SK-N-SH treated with all-trans-retinoic acid at 6 μM for 48 hours (cell line): ENCODE measurements around the gene MATCAP1.

Experiments used
- ESRRG ChIP-seq: fragments of 250-450 bp; sonication (Bioruptor Pico); IDR thresholded peaks from 2 replicates; pipeline ENCODE4 v1.6.1; 2021; ENCODE audit warnings: mild to moderate bottlenecking
- ISL1 ChIP-seq: fragments of 250-450 bp; sonication (Bioruptor Pico); IDR thresholded peaks from 2 replicates; pipeline ENCODE4 v2.1.2; 2022; ENCODE audit warnings: mild to moderate bottlenecking, moderate library complexity
- OSR1 ChIP-seq: fragments of 250-450 bp; sonication (Bioruptor Pico); IDR thresholded peaks from 2 replicates; pipeline ENCODE4 v1.8.0; 2022; ENCODE audit warnings: moderate library complexity, mild to moderate bottlenecking, inconsistent platforms
- RARB ChIP-seq: fragments of 250-450 bp; sonication (Bioruptor Pico); IDR thresholded peaks from 2 replicates; pipeline ENCODE4 v1.8.0; 2021; ENCODE audit warnings: mild to moderate bottlenecking, moderate library complexity
- ZFP3 ChIP-seq: fragments of 250-450 bp; sonication (Bioruptor Pico); IDR thresholded peaks from 2 replicates; pipeline ENCODE4 v1.5.0; 2020; ENCODE audit warnings: mild to moderate bottlenecking, moderate library complexity
- TF ChIP-seq, protein P1 (sequence below): fragments of 250-450 bp; sonication (Bioruptor Pico); IDR thresholded peaks from 2 replicates; pipeline ENCODE4 v1.8.0; 2021; ENCODE audit warnings: low read depth, mild to moderate bottlenecking, moderate library complexity, borderline replicate concordance

DNA sequence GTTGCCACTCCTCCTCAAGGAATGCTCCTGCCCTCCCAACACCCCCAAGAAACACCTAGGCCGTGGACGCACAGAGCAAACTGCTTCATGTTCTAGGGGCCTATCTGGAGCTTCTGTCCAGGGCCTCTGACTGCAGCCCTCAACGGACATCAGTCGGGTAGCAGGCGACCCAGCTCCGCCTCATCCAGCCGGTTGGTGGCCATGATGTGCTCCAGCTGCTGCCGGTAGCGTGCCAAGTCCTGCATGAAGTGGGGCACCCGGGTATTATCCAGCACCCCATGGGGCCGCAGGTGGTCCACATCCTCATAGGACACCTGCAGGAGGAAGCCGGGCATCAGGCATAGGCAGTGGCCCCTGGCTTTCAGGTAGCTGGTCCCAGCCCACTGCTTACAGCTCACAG lies 7.1 kb downstream of the MATCAP1 start:
- TF ChIP-seq, protein P1, sequence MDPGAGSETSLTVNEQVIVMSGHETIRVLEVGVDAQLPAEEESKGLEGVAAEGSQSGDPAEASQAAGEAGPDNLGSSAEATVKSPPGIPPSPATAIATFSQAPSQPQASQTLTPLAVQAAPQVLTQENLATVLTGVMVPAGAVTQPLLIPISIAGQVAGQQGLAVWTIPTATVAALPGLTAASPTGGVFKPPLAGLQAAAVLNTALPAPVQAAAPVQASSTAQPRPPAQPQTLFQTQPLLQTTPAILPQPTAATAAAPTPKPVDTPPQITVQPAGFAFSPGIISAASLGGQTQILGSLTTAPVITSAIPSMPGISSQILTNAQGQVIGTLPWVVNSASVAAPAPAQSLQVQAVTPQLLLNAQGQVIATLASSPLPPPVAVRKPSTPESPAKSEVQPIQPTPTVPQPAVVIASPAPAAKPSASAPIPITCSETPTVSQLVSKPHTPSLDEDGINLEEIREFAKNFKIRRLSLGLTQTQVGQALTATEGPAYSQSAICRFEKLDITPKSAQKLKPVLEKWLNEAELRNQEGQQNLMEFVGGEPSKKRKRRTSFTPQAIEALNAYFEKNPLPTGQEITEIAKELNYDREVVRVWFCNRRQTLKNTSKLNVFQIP (CRISPR knock-in tag), result no peak
- no peak for TF ChIP-seq ISL1 (CRISPR knock-in tag)
- TF ChIP-seq OSR1, result no peak
- no peak for TF ChIP-seq ESRRG (CRISPR knock-in tag)
- no peak for TF ChIP-seq RARB (CRISPR knock-in tag)
- TF ChIP-seq ZFP3, result no peak
